ENCODE results near the gene EFCAB14.
"Not testable (repeated sequence)": the region's sequence is repeated elsewhere in the genome, so short reads cannot be mapped to it uniquely, and the experiment has no call there.

Gene EFCAB14

GRCh38 chr1:46718727-46719622 is at the start of gene EFCAB14:
Gene EFCAB14, minus strand, starts transcription at chr1:46719114. Its CDS starts 1,027 bp downstream, at chr1:46718087.
- DNase-seq (ENCODE audit: low spot score), result peak; percentile 96

DNA sequence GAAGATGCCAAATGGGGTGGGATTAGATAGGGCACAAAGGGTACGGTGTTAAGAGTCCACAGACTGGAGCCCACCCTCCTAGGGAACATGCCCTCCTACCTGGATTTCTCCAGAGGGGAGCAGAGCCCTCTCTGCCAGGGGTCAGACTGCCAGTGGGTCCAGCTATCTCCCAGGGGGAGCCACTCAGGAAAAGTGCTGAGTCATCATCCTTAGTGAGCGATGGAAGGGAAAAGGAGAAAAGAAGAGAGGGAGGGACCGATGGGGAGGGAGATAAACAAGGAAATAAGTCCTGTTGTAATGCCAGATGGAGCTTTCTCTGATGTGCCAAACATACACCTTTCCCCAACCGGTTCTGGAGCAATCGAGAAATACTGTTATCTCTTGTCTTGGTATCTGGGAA is 49.5 kb upstream of the EFCAB14 start:
- DNase-seq (ENCODE audit: low spot score), result no peak

DNA sequence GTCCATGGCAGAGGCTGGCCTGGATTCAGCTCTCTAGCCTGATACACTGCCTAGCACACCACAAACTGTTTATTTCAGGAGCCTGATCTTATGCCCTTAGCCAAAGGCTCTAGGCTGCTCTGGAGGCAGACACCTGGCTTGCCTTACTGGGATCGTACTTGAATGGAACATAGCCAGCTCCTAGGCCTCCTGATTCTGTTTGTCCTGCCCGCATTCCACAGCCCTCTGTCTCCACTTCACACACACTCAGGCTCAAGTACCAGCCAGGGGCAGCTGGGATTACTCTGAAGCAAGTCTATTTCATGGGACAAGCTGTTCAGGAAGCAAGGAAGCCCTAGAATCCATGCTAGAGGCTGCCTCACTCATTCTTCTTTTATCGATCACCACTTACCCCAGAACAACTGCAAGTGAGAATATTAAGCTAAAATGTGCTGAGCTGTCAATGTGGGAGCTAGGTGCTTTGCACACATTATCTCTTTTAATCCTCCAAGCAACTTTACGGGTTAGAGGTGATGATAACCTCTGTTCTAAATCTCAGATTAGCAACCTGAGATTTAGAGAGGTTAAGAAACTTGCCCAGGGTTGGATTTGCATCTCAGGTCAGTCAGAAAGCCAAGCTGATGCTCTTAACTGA is 48.9 kb upstream of the EFCAB14 start:
- DNase-seq (ENCODE audit: low spot score), result no peak

- no peak for DNase-seq (ENCODE audit: low spot score)
Observed at GRCh38 chr1:46764402-46764801, 45.5 kb upstream of the EFCAB14 start.

DNA sequence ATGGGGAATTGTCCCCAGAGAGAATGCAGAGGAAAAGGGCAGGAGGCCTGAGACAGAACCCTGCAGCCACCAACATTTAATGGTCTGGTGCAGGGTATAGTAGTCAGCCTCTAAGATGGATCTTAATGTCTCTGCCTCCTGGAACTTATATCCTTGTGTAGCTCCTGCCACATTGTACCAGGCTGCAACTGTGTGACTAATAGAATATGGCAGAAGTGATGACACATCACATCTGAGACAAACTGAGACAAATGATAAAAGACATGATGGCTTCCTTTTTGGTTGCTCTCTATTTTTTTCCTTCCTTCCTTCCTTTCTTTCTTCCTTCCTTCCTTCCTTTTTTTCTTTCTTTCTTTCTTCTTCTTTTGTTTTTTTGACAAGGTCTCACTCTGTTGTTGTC is 42.8 kb upstream of the EFCAB14 start:
- DNase-seq (ENCODE audit: low spot score), result no peak

DNA sequence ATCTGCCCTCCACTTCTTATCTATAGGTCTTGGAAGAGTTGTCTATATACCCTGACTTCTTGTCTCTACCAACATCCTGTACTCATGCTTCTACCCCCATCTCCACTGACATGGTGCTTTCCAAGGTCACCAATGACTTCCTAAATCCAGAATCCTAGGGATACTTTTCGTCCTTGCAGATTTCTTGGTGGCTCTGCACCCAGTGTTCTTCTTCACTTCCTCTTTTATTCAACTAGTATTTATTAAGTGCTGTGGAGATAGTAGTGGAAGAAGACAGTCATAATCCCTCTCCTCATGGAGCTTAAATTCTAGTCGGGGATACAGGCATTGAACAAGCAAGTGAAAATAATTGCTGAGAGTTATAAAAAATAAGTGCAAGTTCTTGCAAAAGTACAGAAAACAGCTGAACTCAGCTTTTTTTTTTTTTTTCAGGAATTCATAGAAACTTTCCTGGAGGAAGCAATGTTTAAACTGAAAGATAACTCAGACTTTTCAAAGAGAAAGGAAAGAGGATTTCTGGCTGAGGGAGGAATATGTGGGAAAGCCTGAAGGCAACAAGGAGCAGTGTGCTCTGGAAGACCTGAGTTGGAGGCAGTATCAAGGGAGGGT is 41.7 kb upstream of the EFCAB14 start:
- DNase-seq (ENCODE audit: low spot score), result no peak

DNA sequence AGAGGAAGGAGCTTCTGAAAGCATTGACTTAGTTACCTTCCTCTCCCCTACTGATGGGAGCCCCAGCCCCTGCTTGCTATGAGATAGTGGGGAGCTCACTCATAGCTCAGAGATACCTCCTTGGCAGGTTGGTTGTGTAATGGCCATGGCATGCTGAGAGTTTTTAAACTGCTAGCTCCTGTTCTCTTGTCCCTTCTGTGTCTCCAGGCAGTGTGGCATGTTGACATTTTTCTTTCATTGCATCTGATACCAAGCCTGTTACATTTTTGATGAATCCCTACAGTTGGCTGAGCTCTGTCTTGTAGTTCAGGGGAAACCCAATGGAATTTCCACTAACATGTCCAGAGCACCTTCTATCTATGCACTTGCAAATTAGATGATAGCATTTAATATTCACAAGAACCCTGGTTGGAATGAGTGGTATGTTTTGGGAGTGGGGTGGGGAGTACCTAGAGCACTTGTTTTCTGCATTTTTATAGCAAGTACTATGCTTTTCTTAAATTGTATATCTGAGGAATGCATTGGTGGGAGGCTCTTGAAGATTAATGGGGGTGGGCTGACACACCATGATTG is 39.1 kb upstream of the EFCAB14 start:
- no peak for DNase-seq (ENCODE audit: low spot score)

- DNase-seq (ENCODE audit: low spot score), result no peak
Observed at GRCh38 chr1:46757247-46757955, 38.5 kb upstream of the EFCAB14 start.

- DNase-seq (ENCODE audit: low spot score), result no peak
Observed at GRCh38 chr1:46755121-46755520, 36.2 kb upstream of the EFCAB14 start.

- DNase-seq (ENCODE audit: low spot score), result not testable (repeated sequence)
Observed at GRCh38 chr1:46754707-46755106, 35.8 kb upstream of the EFCAB14 start.

DNA sequence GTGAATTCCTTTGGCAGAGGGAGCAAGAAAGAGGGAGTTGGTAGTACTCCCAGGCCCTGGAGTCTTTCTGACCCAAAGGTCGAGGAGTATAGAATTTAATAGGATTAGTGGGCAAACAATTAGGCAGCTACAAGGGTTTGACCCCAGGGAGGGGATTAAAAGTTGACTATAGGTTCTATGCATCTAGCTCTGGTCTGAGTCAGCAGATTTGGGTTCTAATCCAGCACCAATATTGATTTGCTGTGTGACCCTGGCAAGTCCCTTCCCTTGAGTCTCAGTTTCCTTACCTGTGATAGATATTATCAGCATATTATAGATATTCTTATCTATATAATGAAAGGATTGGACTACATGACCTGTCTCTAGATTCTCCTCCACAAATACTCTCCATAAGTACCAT is 35.1 kb upstream of the EFCAB14 start:
- no peak for DNase-seq (ENCODE audit: low spot score)

DNA sequence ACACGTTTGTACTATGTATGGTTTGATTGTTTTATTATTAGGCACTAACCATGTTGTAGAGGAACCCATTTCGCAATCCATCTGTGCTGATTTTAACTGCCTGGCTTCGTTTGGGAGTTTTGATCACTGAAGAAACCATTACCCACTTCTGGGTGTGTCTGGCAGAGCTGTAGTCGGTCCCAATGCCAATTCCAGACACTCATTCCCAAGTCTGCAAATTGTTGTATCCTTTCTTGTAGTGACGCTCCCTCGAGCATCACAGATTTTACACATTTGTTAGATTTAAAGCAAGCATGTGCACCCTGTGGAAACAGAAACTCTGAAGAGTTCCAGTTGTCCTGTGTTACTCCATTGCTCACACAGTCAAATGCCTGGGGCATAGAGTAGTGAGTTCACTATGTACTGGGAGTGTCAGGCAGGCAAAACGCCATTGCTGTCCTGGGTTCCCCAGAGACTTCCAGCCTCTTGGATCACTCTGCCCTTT is 31.0 kb upstream of the EFCAB14 start:
- DNase-seq (ENCODE audit: low spot score), result no peak

DNA sequence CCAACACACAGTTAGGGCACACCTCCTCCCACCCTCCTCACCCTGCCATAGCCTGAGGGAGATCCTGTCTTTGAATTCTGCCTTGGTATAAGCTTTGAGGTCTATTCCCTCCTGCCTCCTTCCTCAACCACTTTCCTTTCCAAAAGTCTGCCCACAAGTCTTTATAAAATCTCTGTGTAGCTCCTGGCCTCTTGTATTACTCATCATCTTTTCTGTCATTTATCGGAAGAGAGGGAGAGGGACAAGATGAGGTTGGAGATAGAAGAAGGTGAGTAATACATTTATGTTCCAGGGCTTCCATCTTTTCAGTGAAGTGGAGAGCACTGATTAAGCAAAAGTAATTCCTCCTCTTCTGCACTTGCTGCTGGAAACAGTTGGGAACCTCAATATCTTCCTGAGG is 30.5 kb upstream of the EFCAB14 start:
- DNase-seq (ENCODE audit: low spot score), result no peak

- peak; percentile 43 for DNase-seq (ENCODE audit: low spot score)
Observed at GRCh38 chr1:46747683-46748288, 28.9 kb upstream of the EFCAB14 start.

DNA sequence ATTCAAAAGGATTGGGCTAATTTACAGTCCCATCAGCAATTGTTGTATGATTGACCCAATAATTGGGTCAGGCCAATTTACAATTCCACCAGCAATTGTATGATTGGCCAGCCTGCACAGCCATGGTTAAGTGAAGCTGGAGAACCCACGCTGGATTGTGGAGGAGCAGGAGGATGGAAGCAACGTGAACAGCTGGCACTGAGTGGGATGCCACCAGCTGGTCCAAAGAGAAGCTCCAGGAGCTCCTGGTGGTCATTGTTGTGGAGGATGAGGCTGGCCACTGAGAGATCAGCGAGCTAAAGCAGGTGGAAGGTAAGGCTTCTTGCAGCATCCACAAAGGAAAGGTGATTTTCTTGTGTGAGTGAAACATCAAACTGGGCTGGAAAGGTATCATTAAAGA is 23.2 kb upstream of the EFCAB14 start:
- DNase-seq (ENCODE audit: low spot score), result no peak

- peak; percentile 20 for DNase-seq (ENCODE audit: low spot score)
Observed at GRCh38 chr1:46735708-46736324, 16.9 kb upstream of the EFCAB14 start.

DNA sequence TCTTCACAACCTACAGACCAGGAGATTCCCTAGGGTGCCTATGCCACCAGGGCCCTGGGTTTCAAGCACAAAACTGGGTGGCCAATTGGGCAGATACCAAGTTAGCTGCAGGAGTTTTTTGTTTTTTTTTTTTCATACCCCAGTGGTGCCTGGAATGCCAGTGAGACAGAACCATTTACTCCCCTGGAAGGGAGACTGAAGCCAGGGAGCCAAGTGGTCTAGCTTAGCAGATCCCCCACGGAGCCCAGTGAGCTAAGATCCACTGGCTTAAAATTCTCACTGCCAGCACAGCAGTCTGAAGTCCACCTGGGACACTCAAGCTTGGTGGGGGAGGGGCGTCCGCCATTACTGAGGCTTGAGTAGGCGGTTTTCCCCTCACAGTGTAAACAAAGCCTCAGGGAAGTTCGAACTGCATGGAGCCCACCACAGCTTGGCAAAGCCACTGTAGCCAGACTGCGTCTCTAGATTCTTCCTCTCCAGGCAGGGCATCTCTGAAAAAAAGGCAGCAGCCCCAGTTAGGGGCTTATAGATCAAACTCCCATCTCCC is 9.5 kb upstream of the EFCAB14 start:
- DNase-seq (ENCODE audit: low spot score), result not testable (repeated sequence)

DNA sequence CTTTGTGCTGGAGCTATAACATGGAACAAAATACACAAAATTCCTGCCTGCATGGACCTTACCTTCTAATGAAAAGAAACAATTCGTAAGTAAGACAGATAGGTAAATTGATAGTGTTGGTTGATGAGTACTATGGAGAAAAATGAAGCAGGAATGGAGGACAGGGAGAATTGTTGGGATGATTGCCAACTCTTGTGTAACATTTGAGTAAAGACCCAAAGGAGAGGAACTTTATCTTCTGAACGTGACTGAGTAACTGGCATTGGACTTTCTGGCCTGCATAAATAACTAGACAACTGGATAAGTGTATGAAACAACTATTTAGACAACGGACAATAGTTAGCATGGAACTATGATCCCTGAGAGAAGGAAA is 6.8 kb upstream of the EFCAB14 start:
- no peak for DNase-seq (ENCODE audit: low spot score)

GRCh38 chr1:46724991-46725735 is 6.2 kb upstream of the EFCAB14 start:
- DNase-seq (ENCODE audit: low spot score), result peak; percentile 47

DNA sequence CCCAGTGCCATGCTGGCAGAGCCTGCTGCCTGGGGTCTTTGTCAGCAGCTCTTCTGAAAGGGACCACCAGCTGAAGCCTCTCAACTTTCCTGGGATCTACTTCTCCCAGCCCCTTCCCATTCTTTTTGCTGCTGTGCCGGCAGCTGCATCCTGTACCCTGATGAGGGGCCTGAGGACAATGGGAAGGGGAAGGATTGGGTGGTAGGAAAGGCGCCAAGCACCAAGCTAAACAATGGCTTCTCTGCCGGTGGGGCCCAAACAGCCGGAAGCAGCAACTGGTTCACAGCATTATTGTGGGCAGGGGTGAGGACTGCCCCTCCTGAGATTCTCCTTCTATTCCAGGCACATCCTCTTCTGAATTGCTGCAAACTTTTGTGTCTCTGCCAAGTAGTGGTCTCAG is 5.0 kb upstream of the EFCAB14 start:
- DNase-seq (ENCODE audit: low spot score), result no peak
